GM11168 (cell line): Measurements from ENCODE around the gene GADD45G.

Source experiments
- in situ Hi-C: fragments of 300-500 bp; cut with MboI; formaldehyde crosslinking; loops from one replicate; pipeline ENCODE4 v1.12.0; 2022; ENCODE audit warnings: low sequenced_read_pairs; ENCODE audit not compliant: unreplicated experiment

Gene GADD45G

GRCh38 chr9:89605465-89606048 lies 745 bp downstream of the GADD45G start:
- in situ Hi-C loops, result loop anchor here (5.0 kb wide), 1 partner anchor 497 kb away; no protein-coding TSS in a partner anchor

DNA sequence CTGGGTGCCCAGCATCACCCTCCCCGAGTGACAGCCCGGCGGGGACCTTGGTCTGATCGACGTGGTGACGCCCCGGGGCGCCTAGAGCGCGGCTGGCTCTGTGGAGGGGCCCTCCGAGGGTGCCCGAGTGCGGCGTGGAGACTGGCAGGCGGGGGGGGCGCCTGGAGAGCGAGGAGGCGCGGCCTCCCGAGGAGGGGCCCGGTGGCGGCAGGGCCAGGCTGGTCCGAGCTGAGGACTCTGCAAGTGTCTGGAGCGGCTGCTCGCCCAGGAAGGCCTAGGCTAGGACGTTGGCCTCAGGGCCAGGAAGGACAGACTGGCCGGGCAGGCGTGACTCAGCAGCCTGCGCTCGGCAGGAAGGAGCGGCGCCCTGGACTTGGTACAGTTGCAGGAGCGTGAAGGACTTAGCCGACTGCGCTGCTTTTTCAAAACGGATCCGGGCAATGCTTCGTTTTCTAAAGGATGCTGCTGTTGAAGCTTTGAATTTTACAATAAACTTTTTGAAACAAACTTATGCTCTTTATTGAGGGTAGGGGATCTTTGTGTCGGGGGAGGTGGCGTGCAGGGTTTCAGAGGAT lies 1.3 kb downstream of the GADD45G start:
- in situ Hi-C loops, result loop anchor here (5.0 kb wide), 1 partner anchor 496 kb away; no protein-coding TSS in a partner anchor

DNA sequence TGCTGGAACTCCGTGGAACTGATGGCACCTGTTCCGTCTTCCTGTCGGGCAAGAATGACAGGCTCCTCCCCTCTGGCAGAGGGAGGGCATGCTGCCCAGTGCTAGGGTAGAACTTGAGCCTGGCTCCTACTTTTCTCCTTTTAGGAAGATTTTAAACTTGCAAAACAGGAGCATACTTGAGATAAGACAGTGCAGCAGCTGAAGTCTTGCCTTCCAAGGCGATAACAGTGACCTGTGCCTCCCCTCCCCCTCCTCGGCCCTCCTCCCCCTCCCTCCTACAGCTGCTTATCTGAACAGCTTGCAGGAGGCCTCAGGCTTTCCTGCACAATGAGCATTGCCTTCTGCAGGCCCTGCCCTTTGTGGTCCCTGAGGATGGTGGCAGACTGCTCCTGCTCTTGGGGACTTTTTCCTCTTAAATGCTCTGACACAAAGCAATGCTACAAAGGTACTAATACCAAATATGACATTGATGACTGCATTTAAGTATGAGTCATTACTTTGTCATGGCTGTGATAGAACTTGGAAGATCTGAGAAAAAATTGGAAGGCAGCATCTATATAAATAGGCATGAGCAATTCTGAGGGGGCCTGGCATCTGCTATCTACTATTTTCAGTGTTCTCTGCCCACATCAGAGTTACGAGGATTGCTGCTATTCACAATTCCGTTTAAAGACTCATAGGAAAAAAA lies 2.0 kb downstream of the GADD45G start:
- in situ Hi-C loops, result loop anchor here (5.0 kb wide), 1 partner anchor 496 kb away; no protein-coding TSS in a partner anchor

DNA sequence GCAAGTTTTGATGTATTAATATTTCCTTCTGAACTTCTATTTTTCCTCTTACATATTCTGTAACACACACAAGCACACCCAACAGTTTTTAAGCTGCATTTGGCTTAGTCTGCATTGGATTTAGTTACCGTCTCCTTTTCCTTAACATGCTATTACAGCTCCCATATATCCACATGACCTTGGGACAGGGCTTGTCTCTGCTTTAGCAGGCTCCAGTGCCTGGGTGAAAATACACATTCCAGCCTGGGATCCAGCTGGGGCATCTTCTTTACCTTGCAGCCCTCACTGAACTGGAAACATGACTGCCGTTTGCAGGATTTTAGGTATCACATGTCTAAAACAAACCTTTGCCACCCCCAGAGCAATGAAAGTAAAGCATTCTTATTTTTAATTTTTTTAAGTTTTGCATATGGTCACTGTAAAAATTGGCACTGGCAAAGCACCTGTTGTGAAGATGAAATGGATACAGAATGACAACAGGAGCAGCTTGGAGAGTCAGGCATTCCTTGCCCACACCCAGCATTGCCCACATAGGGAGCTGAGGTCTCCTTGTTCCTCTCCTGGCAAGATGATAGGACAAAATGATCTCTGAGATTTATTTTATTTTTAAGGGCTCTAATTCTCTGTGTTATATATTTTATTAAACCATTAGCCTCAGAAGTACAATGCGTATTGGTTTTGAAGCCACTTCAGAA lies 4.0 kb downstream of the GADD45G start:
- in situ Hi-C loops, result loop anchor here (5.0 kb wide), 1 partner anchor 494 kb away; no protein-coding TSS in a partner anchor

DNA sequence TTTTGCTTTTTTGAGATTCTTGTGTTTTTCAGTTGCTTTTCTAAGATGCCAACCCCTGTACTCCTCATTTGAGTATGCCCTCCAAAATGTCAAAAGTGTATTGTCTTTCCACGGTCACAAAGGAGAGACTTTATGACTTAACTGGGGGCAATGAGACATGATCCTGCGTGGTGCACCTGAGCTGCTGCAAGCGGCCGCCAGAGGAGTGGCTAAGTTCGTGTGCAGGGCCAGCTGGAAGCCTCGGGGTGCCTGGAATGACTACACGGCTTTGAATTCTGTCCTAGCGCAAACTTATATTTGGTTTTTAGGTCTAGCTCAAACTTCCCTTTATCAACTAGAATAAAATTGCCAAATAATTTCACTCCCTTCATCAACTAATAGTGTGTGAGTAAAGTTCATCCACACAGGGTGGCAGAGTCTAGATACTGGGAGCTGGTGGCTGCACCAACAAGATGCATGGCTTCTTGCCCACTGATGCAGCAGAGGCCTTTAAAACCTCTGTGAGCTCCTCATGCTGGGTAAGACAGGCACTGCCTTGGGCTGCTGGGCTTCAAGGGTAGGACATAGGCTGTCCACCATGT lies 4.7 kb downstream of the GADD45G start:
- in situ Hi-C loops, result loop anchor here (5.0 kb wide), 1 partner anchor 493 kb away; no protein-coding TSS in a partner anchor

GRCh38 chr9:89610391-89610925 lies 5.6 kb downstream of the GADD45G start:
- in situ Hi-C loops, result no loop called here

DNA sequence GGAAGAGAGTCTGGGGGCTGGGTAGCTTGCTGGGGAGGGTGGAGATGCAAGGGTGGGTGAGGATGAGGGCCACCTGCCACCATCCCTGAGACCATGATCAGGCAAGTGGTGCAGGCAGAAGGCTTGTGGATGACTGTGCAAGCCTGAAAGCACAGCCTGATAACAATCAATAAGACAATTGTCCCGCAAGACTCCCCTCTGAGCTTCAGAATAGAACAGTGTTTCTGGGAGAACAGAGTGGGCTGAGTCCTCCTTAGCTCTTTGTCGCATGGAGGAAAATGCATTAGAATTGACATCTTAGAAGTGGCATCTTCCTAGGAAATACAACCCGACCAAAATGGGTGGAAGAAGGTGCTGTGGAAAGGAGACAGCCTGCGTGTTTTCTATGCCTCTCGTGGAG lies 6.6 kb downstream of the GADD45G start:
- in situ Hi-C loops, result no loop called here

DNA sequence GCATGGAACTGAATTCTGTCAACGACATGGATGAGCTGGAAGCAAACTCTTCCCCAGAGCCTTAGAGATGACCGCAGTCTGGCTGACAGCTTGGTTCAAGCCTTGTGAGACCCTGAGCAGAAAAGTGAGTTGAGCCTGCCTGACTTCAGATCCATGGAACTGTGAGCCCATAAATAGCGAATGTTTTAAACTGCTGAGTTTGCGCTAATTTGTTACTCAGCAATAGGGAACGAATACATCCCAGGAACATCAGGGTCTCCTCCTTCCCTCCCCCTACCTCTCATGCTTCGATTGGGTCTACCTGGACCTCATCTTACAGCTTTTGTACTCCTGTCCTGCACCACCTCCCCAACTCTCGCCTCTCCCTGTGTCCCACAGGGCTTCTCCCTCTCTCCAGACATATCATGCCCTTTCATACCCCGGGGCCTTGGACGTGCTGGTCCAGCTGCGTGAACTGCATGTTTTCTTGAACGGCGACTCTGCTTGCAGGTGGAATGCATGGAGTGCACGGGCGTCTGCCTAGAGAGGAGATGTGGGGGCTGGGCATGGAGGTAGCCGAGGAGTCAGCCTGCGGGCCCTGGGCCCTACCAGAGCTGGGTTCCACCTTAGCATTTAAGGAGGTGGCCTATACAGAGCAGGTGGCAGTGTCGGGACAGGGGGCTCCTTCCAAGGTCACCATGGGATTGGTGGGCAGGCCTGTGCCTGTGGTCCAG lies 7.9 kb downstream of the GADD45G start:
- in situ Hi-C loops, result no loop called here

GRCh38 chr9:89613912-89614892 lies 9.4 kb downstream of the GADD45G start:
- in situ Hi-C loops, result no loop called here

DNA sequence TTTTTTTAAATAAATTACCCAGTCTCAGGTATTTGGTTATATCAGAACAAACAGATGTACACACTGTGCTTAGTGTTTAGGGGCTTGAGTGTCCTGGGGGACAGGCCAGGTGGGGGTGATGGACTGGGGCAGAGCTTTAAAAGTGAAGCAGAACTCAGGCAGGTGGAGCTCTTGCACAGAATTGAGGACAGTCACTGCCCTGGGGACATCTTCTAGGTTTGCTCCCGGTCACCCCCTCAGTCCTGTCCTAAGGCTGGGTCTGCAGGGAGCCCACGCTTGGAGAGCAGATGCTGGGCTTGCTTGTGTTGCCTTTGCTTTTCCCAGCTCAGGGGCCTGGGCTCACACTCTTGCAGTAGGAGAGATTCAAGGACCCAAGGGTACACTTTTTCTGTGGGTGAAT lies 10.8 kb downstream of the GADD45G start:
- in situ Hi-C loops, result no loop called here

DNA sequence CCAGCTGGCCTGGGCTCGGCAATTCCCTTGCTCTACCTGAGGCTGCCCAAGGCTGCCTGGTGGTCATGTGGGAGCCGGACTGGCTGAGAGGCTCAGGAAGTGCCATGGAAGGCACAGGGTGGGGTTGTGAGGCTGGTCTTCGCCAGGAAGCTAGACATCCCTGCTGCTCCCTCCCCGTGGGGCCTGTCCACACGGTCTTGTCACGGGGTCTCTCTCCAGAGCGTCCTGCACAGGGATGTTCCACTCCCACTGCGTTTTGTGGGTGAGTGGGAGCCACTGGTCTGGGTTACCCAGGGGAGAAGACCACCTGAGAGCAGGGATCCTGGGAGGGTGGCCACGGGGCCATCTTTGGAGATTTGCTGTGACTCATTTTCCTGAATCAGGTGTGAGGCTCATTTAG lies 11.6 kb downstream of the GADD45G start:
- in situ Hi-C loops, result no loop called here

DNA sequence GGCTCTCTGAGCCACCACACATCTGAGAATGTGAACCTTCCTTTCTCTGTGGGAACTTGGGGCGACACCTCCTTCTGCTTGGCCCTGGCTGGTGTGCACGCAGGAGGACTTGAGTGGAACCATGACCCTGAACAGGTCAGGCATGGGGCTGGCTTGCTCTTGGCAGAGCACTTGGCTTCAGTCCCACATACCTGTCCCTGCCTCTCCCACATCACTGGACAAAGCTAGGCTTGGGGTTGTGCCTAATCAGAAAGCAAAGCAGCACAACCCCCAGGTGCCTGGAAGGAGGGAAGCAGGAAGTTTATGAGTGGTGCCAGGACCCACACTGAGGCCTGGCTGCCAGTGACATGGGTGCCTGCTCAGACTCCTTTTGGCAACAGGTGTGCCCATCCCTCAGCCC lies 13.2 kb downstream of the GADD45G start:
- in situ Hi-C loops, result no loop called here

DNA sequence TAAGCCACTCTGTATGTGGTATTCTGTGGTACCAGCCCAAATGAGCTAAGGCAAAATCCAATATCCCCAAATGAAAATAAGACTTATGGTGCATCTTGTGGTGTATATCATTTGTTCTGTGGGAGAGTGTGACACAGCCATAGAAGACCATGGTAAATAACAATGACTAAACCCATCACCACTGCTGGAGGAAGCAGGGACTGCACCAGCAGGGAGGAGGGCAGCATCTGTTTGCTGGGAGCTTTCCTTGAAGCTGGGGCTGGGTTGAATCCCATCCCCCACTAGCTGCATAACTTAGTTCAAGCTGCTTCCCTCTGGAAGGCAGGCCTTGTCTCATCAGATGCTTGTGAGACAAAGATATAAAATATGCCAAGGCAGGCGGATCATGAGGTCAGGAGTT lies 14.2 kb downstream of the GADD45G start:
- in situ Hi-C loops, result no loop called here

DNA sequence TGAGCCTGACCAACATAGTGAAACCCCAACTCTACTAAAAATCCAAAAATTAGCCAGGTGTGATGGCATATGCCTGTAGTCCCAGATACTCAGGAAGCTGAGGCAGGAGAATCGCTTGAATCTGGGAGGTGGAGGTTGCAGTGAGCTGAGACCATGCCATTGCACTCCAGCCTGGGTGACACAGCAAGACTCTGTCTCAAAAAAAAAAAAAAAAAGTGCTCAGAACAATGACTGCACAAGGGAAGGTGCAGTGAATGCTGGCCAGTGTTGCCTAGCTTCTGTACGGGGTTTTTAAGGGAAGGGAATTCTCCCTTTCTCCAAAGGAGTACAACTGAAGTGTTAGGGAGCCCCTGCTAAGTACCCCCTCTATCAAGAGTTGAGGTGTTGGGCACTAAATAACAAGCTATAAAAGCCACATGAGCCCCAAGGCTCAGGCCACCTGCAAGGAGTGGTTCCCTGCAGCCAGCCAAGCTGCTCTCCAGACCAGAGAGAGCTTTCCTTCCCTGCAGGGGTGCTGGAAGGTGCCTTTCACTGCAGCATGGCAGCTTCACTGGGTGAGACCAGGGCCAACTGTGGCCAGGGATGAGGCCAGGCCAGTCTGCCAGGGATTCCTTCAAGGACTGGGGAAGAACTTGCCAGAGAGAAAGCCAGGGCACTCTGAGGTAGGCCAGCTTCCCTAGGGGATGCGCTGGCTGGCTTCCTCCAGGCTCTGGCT lies 14.8 kb downstream of the GADD45G start:
- in situ Hi-C loops, result no loop called here

DNA sequence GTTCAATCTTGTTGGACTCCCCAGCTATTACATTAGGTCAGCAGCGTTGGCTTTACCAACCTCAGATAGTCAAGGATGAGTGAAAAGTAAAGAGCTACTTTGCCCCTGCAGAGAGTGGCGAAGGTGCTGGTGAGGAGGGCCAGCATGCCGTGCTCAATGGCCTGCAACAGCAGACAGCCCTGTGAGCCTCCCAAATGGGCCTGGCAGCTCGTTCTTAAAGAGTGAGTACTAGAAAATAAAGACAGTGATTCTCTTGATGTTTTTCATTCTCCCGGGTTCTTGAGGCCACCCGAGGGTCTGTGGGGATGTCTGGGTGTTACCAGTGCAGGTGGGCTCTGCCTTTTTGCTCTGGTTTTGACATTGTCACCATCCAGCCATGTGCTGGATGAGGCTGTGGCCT lies 16.2 kb downstream of the GADD45G start:
- in situ Hi-C loops, result no loop called here

DNA sequence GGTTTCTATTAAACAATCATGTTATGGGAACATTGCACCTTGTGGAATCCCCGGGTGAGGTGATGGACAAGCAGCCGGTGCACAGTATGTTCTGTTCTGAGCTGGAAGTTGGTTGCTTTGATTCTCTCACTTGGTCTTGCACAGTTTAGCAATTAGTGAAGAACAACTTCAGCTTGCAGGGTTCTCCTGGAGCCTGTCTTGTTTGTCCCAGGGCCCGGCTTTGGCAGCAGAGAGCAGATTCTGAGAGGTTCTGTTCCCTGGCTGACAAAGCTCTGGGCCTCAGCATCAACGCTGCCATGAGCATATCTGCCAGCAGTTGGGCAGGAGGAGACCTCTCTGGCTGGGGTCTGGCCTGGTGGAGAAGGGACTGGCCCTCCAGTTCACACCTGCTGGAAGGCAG lies 16.9 kb downstream of the GADD45G start:
- in situ Hi-C loops, result no loop called here

GRCh38 chr9:89622933-89623861 lies 18.4 kb downstream of the GADD45G start:
- in situ Hi-C loops, result no loop called here
